ENCODE measurements around the gene MBD3L3. TPM values are rescaled to one million over a fixed set of nuclear protein-coding genes. Genes with fewer than 3 reads are reported as not detected.

MBD3L3 gene
- total RNA-seq, 2 donors from 2014 or later: not detected

GRCh38 chr19:7013678-7014077 lies 44.8 kb downstream of the MBD3L3 start:
- TF ChIP-seq CTCF (IDR thresholded peaks at IDR 0.05): no peak
- Histone ChIP-seq H3K4me3 (no peak overlapping the region), H3K27ac (no peak overlapping the region), H3K9me3 (no peaks in the 10 kb centered on the region), H3K27me3 (replicated peaks; ENCODE audit: insufficient read depth) (no peaks in the 10 kb centered on the region), H3K4me1 (ENCODE audit: control insufficient read depth in 1 of 2, low read depth in 2 of 2) (no peaks in the 10 kb centered on the region), H3K36me3 (no peaks in the 10 kb centered on the region)
- no peak for DNase-seq (ENCODE audit: low spot score)
- ATAC-seq (ENCODE audit: insufficient number of reproducible peaks, low FRiP score, low read depth): no peak

GRCh38 chr19:7010722-7011593 lies 47.5 kb downstream of the MBD3L3 start:
- no peak for TF ChIP-seq CTCF (IDR thresholded peaks at IDR 0.05)
- no peak overlapping the region for H3K4me3 ChIP-seq
- no peaks in the 10 kb centered on the region for H3K36me3 ChIP-seq
- DNase-seq (ENCODE audit: low spot score) (no peak), ATAC-seq (ENCODE audit: insufficient number of reproducible peaks, low FRiP score, low read depth) (no peak)
- H3K27me3 ChIP-seq (replicated peaks; ENCODE audit: insufficient read depth): no peaks in the 10 kb centered on the region
- H3K27ac ChIP-seq: no peak overlapping the region
- no peaks in the 10 kb centered on the region for H3K9me3 ChIP-seq
- no peaks in the 10 kb centered on the region for H3K4me1 ChIP-seq (ENCODE audit: control insufficient read depth in 1 of 2, low read depth in 2 of 2)

GRCh38 chr19:7007859-7008258 lies 50.6 kb downstream of the MBD3L3 start:
- Histone ChIP-seq H3K36me3 (no peaks in the 10 kb centered on the region), H3K9me3 (no peaks in the 10 kb centered on the region), H3K4me3 (no peak overlapping the region), H3K27me3 (replicated peaks; ENCODE audit: insufficient read depth) (no peaks in the 10 kb centered on the region), H3K27ac (no peak overlapping the region), H3K4me1 (ENCODE audit: control insufficient read depth in 1 of 2, low read depth in 2 of 2) (no peaks in the 10 kb centered on the region)
- ATAC-seq (ENCODE audit: insufficient number of reproducible peaks, low FRiP score, low read depth) (no peak), DNase-seq (ENCODE audit: low spot score) (no peak)
- no peak for TF ChIP-seq CTCF (IDR thresholded peaks at IDR 0.05)

Other genes with a start within 250 kb of the MBD3L3 start
- under 1 TPM; 0.41 to 0.42 TPM for gene ADGRE1, start 171.1 kb downstream of the MBD3L3 start, total RNA-seq
- gene MBD3L2B, start 37.2 kb downstream of the MBD3L3 start, total RNA-seq: not detected
- not detected for gene MBD3L5, start 28.1 kb downstream of the MBD3L3 start, total RNA-seq
- gene MBD3L4, start 18.5 kb downstream of the MBD3L3 start, total RNA-seq: not detected
- not detected for gene MBD3L2, start 9.4 kb downstream of the MBD3L3 start, total RNA-seq
- gene ZNF557, start 11.0 kb upstream of the MBD3L3 start, total RNA-seq: 10 to 100 TPM in 1 of 2 donors, 1 to 10 TPM in 1; 8.3 to 12.1 TPM
- gene INSR, start 235.7 kb upstream of the MBD3L3 start, total RNA-seq: 100 to 1,000 TPM; 102 to 116 TPM